Thyroid gland (tissue), 4 donors: ENCODE results near the gene LRATD1. TPM values are rescaled to one million over a fixed set of nuclear protein-coding genes. Genes with fewer than 3 reads are reported as not detected.

Experiments
- DNase-seq, 2 donors: peaks; one replicate each; pipeline ENCODE4 v3.0.0-alpha.2; 2019
- H3K27ac ChIP-seq, 3 donors: fragments of 200-600 bp; sonication (generic); 1 replicate in 2 of 3; 2 replicates in 1 of 3; pipeline ENCODE4 v1.5.1; 2016 to 2019; ENCODE audit warnings: mild to moderate bottlenecking in 1 of 3, moderate library complexity in 1 of 3
- H3K27me3 ChIP-seq: fragments of 200-600 bp; sonication (generic); one replicate; pipeline ENCODE4 v1.5.1; 2019
- H3K36me3 ChIP-seq, 2 donors: fragments of 200-600 bp; sonication (generic); one replicate each; pipeline ENCODE4 v1.5.1; 2016 to 2019
- H3K4me1 ChIP-seq, 2 donors: fragments of 200-600 bp; sonication (generic); one replicate each; pipeline ENCODE4 v1.5.1; 2017 to 2019
- H3K4me3 ChIP-seq, 3 donors: fragments of 200-600 bp; sonication (generic); replicated peaks in 1 of 3; 1 replicate in 2 of 3; 2 replicates in 1 of 3; pipeline ENCODE4 v1.5.1; 2016; ENCODE audit warnings: mild to moderate bottlenecking in 1 of 3
- H3K9me3 ChIP-seq: fragments of 200-600 bp; sonication (generic); one replicate; pipeline ENCODE4 v1.5.1; 2017
- CTCF ChIP-seq, 6 experiments: fragments of 200-600 bp in 3 of 6; fragments of 450-650 bp in 3 of 6; sonication (generic) in 3 of 6; IDR thresholded peaks; one replicate each; pipeline ENCODE4 v1.5.1; 2016 to 2019; ENCODE audit warnings: antibody characterized with exemption in 6 of 6, mild to moderate bottlenecking in 2 of 6, inconsistent platforms in 1 of 6, moderate library complexity in 1 of 6
- POLR2A ChIP-seq, 2 donors: fragments of 450-650 bp; IDR thresholded peaks; one replicate each; pipeline ENCODE4 v1.6.1; 2017; ENCODE audit warnings: antibody characterized with exemption in 2 of 2, mild to moderate bottlenecking in 2 of 2, moderate library complexity in 1 of 2
- WGBS, 2 donors: methylation state at CpG; one replicate each; pipeline ENCODE4 v1.1.5; 2017; 5-methylcytosine and 5-hydroxymethylcytosine counted together
- intact Hi-C: fragments of 100-400 bp; cut with DNase I; formaldehyde crosslinking; loops from one replicate; pipeline ENCODE4 v1.15.1; 2023
- total RNA-seq, 4 donors: library from RNA; depleted of rRNA; stranded (reverse); fragments of >200 nt; gene quantifications; one replicate each; pipeline ENCODE4 v1.2.3, GENCODE V29; 2016

LRATD1 gene
- total RNA-seq, 4 donors from 2014 or later, result 9.2 to 21.1 (median 10.8) TPM

- H3K27ac ChIP-seq, result no peak overlapping the region
- intact Hi-C loops, result no loop called here
Observed at GRCh38 chr2:14647714-14648113, 15.2 kb downstream of the LRATD1 start.

GRCh38 chr2:14650066-14650465 lies 17.5 kb downstream of the LRATD1 start:
- TF ChIP-seq CTCF (IDR thresholded peaks at IDR 0.05) (no peak), POLR2A (IDR thresholded peaks at IDR 0.05) (no peak)
- Histone ChIP-seq H3K36me3 (no peaks in the 10 kb centered on the region), H3K9me3 (no peaks in the 10 kb centered on the region), H3K27me3 (no peaks in the 10 kb centered on the region), H3K4me3 (no peak overlapping the region), H3K27ac (no peak overlapping the region), H3K4me1 (no peaks in the 10 kb centered on the region)
- DNase-seq, result no peak
- intact Hi-C loops, result no loop called here

More at GRCh38 chr2:14647714-14648113, 15.2 kb downstream of the LRATD1 start:
- no peak for DNase-seq
- Histone ChIP-seq H3K27me3 (no peaks in the 10 kb centered on the region), H3K4me1 (no peaks in the 10 kb centered on the region), H3K36me3 (no peaks in the 10 kb centered on the region), H3K4me3 (no peak overlapping the region), H3K9me3 (no peaks in the 10 kb centered on the region)
- WGBS, 2 donors, result 70 to 73% methylated on average over 2 of the region's 2 CpGs
- no peak for TF ChIP-seq POLR2A (IDR thresholded peaks at IDR 0.05)
- TF ChIP-seq CTCF (IDR thresholded peaks at IDR 0.05), result no peak

- WGBS, 2 donors, result 63 to 75% methylated on average over 4 of the region's 4 CpGs
- H3K9me3 ChIP-seq, result no peaks in the 10 kb centered on the region
- H3K27ac ChIP-seq, result no peak overlapping the region
- TF ChIP-seq POLR2A (IDR thresholded peaks at IDR 0.05) (no peak), CTCF (IDR thresholded peaks at IDR 0.05) (no peak)
- no peak overlapping the region for H3K4me3 ChIP-seq
- DNase-seq, result no peak
- no peaks in the 10 kb centered on the region for H3K4me1 ChIP-seq
- intact Hi-C loops, result no loop called here
- no peaks in the 10 kb centered on the region for H3K36me3 ChIP-seq
- no peaks in the 10 kb centered on the region for H3K27me3 ChIP-seq
Observed at GRCh38 chr2:14654835-14655282, 22.3 kb downstream of the LRATD1 start.

GRCh38 chr2:14656146-14656545 lies 23.6 kb downstream of the LRATD1 start:
- intact Hi-C loops, result no loop called here
- no peaks in the 10 kb centered on the region for H3K27me3 ChIP-seq
- no peaks in the 10 kb centered on the region for H3K4me1 ChIP-seq
- WGBS, 2 donors, result 81 to 85% methylated on average over 3 of the region's 3 CpGs
- H3K36me3 ChIP-seq, result no peaks in the 10 kb centered on the region
- no peaks in the 10 kb centered on the region for H3K9me3 ChIP-seq
- TF ChIP-seq POLR2A (IDR thresholded peaks at IDR 0.05) (no peak), CTCF (IDR thresholded peaks at IDR 0.05) (no peak)
- no peak for DNase-seq
- no peak overlapping the region for H3K27ac ChIP-seq
- H3K4me3 ChIP-seq, result no peak overlapping the region

- Histone ChIP-seq H3K27ac (no peak overlapping the region), H3K36me3 (no peaks in the 10 kb centered on the region), H3K4me3 (no peak overlapping the region), H3K27me3 (no peaks in the 10 kb centered on the region), H3K4me1 (no peaks in the 10 kb centered on the region), H3K9me3 (no peaks in the 10 kb centered on the region)
- intact Hi-C loops, result no loop called here
- DNase-seq, result no peak
- WGBS, 2 donors, result 90 to 95% methylated on average over 3 of the region's 3 CpGs
- TF ChIP-seq CTCF (IDR thresholded peaks at IDR 0.05), result no peak
- TF ChIP-seq POLR2A (IDR thresholded peaks at IDR 0.05), result no peak
Observed at GRCh38 chr2:14661163-14661562, 28.6 kb downstream of the LRATD1 start.
